ENCODE results near the gene NEGR1. TPM values are rescaled to one million over a fixed set of nuclear protein-coding genes. Genes with fewer than 3 reads are reported as not detected.

Gene NEGR1
- total RNA-seq, 2 donors from 2014 or later: not detected

- Mint-ChIP-seq H3K36me3 (no peaks in the 10 kb centered on the region), H3K27me3 (no peaks in the 10 kb centered on the region), H3K9me3 (peaks cover 15% of the 10 kb centered on the region), H3K4me3 (no peak overlapping the region), H3K4me1 (ENCODE audit: low read depth in 2 of 2) (no peaks in the 10 kb centered on the region), H3K27ac (no peak overlapping the region)
- ATAC-seq (no peak), DNase-seq (ENCODE audit: low spot score) (no peak)
These were observed 882.3 kb downstream of the NEGR1 start for GRCh38 chr1:71400050-71400449.

- Mint-ChIP-seq H3K9me3 (peaks cover 17% of the 10 kb centered on the region), H3K36me3 (peaks cover 4% of the 10 kb centered on the region), H3K27ac (no peak overlapping the region), H3K27me3 (no peaks in the 10 kb centered on the region), H3K4me1 (ENCODE audit: low read depth in 2 of 2) (no peaks in the 10 kb centered on the region), H3K4me3 (no peak overlapping the region)
- DNase-seq (ENCODE audit: low spot score) (no peak), ATAC-seq (no peak)
These were observed 882.7 kb downstream of the NEGR1 start for GRCh38 chr1:71399594-71399993.

GRCh38 chr1:71393301-71393700 lies 889.0 kb downstream of the NEGR1 start:
- Mint-ChIP-seq H3K4me3 (no peak overlapping the region), H3K9me3 (peaks cover 28% of the 10 kb centered on the region)

GRCh38 chr1:71390518-71390917 lies 891.8 kb downstream of the NEGR1 start:
- Mint-ChIP-seq H3K27ac (no peak overlapping the region), H3K4me1 (ENCODE audit: low read depth in 2 of 2) (no peaks in the 10 kb centered on the region), H3K27me3 (no peaks in the 10 kb centered on the region), H3K4me3 (no peak overlapping the region), H3K9me3 (peaks cover 32% of the 10 kb centered on the region), H3K36me3 (peaks cover 29% of the 10 kb centered on the region)
- ATAC-seq (no peak), DNase-seq (ENCODE audit: low spot score) (no peak)

More at GRCh38 chr1:71393301-71393700, 889.0 kb downstream of the NEGR1 start:
- no peak overlapping the region for H3K27ac Mint-ChIP-seq
- H3K36me3 Mint-ChIP-seq: peaks cover 13% of the 10 kb centered on the region
- H3K27me3 Mint-ChIP-seq: no peaks in the 10 kb centered on the region
- ATAC-seq (no peak), DNase-seq (ENCODE audit: low spot score) (no peak)
- H3K4me1 Mint-ChIP-seq (ENCODE audit: low read depth in 2 of 2): no peaks in the 10 kb centered on the region

GRCh38 chr1:71377886-71378285 lies 904.5 kb downstream of the NEGR1 start:
- no peaks in the 10 kb centered on the region for H3K4me1 Mint-ChIP-seq (ENCODE audit: low read depth in 2 of 2)
- DNase-seq (ENCODE audit: low spot score): no peak
- H3K36me3 Mint-ChIP-seq: peaks cover 11% of the 10 kb centered on the region
- no peak overlapping the region for H3K27ac Mint-ChIP-seq
- no peak overlapping the region for H3K4me3 Mint-ChIP-seq
- no peaks in the 10 kb centered on the region for H3K27me3 Mint-ChIP-seq
- H3K9me3 Mint-ChIP-seq: peaks cover 15% of the 10 kb centered on the region
- no peak for ATAC-seq

- ATAC-seq (no peak), DNase-seq (ENCODE audit: low spot score) (no peak)
- H3K36me3 Mint-ChIP-seq: no peaks in the 10 kb centered on the region
- H3K9me3 Mint-ChIP-seq: peaks cover 3% of the 10 kb centered on the region
- H3K4me3 Mint-ChIP-seq: no peak overlapping the region
- H3K27me3 Mint-ChIP-seq: no peaks in the 10 kb centered on the region
- H3K4me1 Mint-ChIP-seq (ENCODE audit: low read depth in 2 of 2): no peaks in the 10 kb centered on the region
- no peak overlapping the region for H3K27ac Mint-ChIP-seq
These were observed 909.8 kb downstream of the NEGR1 start for GRCh38 chr1:71372496-71372895.

GRCh38 chr1:71371581-71371980 lies 910.8 kb downstream of the NEGR1 start:
- Mint-ChIP-seq H3K27me3 (no peaks in the 10 kb centered on the region), H3K27ac (no peak overlapping the region), H3K4me1 (ENCODE audit: low read depth in 2 of 2) (no peaks in the 10 kb centered on the region), H3K9me3 (no peaks in the 10 kb centered on the region), H3K4me3 (no peak overlapping the region), H3K36me3 (no peaks in the 10 kb centered on the region)
- no peak for ATAC-seq
- no peak for DNase-seq (ENCODE audit: low spot score)

- Mint-ChIP-seq H3K36me3 (no peaks in the 10 kb centered on the region), H3K27ac (no peak overlapping the region), H3K27me3 (no peaks in the 10 kb centered on the region), H3K4me1 (ENCODE audit: low read depth in 2 of 2) (no peaks in the 10 kb centered on the region), H3K4me3 (no peak overlapping the region), H3K9me3 (peaks cover 4% of the 10 kb centered on the region)
- ATAC-seq (no peak), DNase-seq (ENCODE audit: low spot score) (no peak)
These were observed 918.1 kb downstream of the NEGR1 start for GRCh38 chr1:71364236-71364635.

- DNase-seq (ENCODE audit: low spot score): no peak
- Mint-ChIP-seq H3K27ac (no peak overlapping the region), H3K9me3 (peaks cover 4% of the 10 kb centered on the region), H3K36me3 (no peaks in the 10 kb centered on the region), H3K4me1 (ENCODE audit: low read depth in 2 of 2) (no peaks in the 10 kb centered on the region), H3K4me3 (no peak overlapping the region), H3K27me3 (no peaks in the 10 kb centered on the region)
- no peak for ATAC-seq
These were observed 919.6 kb downstream of the NEGR1 start for GRCh38 chr1:71362691-71363090.

GRCh38 chr1:71362076-71362475 lies 920.3 kb downstream of the NEGR1 start:
- Mint-ChIP-seq H3K4me3 (no peak overlapping the region), H3K27ac (no peak overlapping the region), H3K4me1 (ENCODE audit: low read depth in 2 of 2) (no peaks in the 10 kb centered on the region), H3K36me3 (no peaks in the 10 kb centered on the region), H3K27me3 (no peaks in the 10 kb centered on the region), H3K9me3 (peaks cover 4% of the 10 kb centered on the region)
- ATAC-seq (no peak), DNase-seq (ENCODE audit: low spot score) (no peak)

- Mint-ChIP-seq H3K4me3 (no peak overlapping the region), H3K27ac (no peak overlapping the region), H3K9me3 (peaks cover 4% of the 10 kb centered on the region), H3K36me3 (peaks cover 3% of the 10 kb centered on the region), H3K4me1 (ENCODE audit: low read depth in 2 of 2) (no peaks in the 10 kb centered on the region), H3K27me3 (no peaks in the 10 kb centered on the region)
- ATAC-seq (no peak), DNase-seq (ENCODE audit: low spot score) (no peak)
These were observed 924.6 kb downstream of the NEGR1 start for GRCh38 chr1:71357708-71358107.

- H3K4me1 Mint-ChIP-seq (ENCODE audit: low read depth in 2 of 2): no peaks in the 10 kb centered on the region
- DNase-seq (ENCODE audit: low spot score) (no peak), ATAC-seq (no peak)
- peaks cover 4% of the 10 kb centered on the region for H3K36me3 Mint-ChIP-seq
- H3K27ac Mint-ChIP-seq: no peak overlapping the region
- no peak overlapping the region for H3K4me3 Mint-ChIP-seq
- H3K9me3 Mint-ChIP-seq: no peaks in the 10 kb centered on the region
- H3K27me3 Mint-ChIP-seq: no peaks in the 10 kb centered on the region
These were observed 930.9 kb downstream of the NEGR1 start for GRCh38 chr1:71351438-71351837.

GRCh38 chr1:71350805-71351204 lies 931.5 kb downstream of the NEGR1 start:
- H3K27ac Mint-ChIP-seq: no peak overlapping the region
- H3K36me3 Mint-ChIP-seq: peaks cover 4% of the 10 kb centered on the region
- no peaks in the 10 kb centered on the region for H3K27me3 Mint-ChIP-seq
- H3K4me3 Mint-ChIP-seq: no peak overlapping the region
- no peaks in the 10 kb centered on the region for H3K9me3 Mint-ChIP-seq
- ATAC-seq (no peak), DNase-seq (ENCODE audit: low spot score) (no peak)
- no peaks in the 10 kb centered on the region for H3K4me1 Mint-ChIP-seq (ENCODE audit: low read depth in 2 of 2)

- Mint-ChIP-seq H3K4me3 (no peak overlapping the region), H3K27ac (no peak overlapping the region), H3K9me3 (peaks cover 3% of the 10 kb centered on the region), H3K36me3 (peaks cover 4% of the 10 kb centered on the region), H3K27me3 (no peaks in the 10 kb centered on the region), H3K4me1 (ENCODE audit: low read depth in 2 of 2) (no peaks in the 10 kb centered on the region)
- DNase-seq (ENCODE audit: low spot score) (no peak), ATAC-seq (no peak)
These were observed 932.0 kb downstream of the NEGR1 start for GRCh38 chr1:71350330-71350729.

Data from natural killer cell treated with Interleukin-12 subunit alpha and Interleukin-12 subunit beta and Interleukin-15 and Interleukin-18, amount 100 ng/mL, for 72 hours (primary cell).